Ishikawa (cell line): ENCODE results near the gene KRT77.

Experiments
- CEBPB ChIP-seq: IDR thresholded peaks from 2 replicates; pipeline ENCODE4 v1.6.1; 2012
- CREB1 ChIP-seq: IDR thresholded peaks from 2 replicates; pipeline ENCODE4 v1.6.1; 2012; ENCODE audit warnings: low read depth
- EGR1 ChIP-seq: IDR thresholded peaks from 2 replicates; pipeline ENCODE4 v1.6.1; 2012
- EP300 ChIP-seq: IDR thresholded peaks from 2 replicates; pipeline ENCODE4 v1.6.1; 2012; ENCODE audit warnings: borderline replicate concordance
- FOXM1 ChIP-seq: IDR thresholded peaks from 2 replicates; pipeline ENCODE4 v1.6.1; 2012; ENCODE audit warnings: low read depth, borderline replicate concordance
- MAX ChIP-seq: IDR thresholded peaks from 2 replicates; pipeline ENCODE4 v1.6.1; 2012
- NFIC ChIP-seq: IDR thresholded peaks from 2 replicates; pipeline ENCODE4 v1.6.1; 2012
- RAD21 ChIP-seq: IDR thresholded peaks from 2 replicates; pipeline ENCODE4 v1.6.1; 2012; ENCODE audit warnings: low read depth
- REST ChIP-seq: IDR thresholded peaks from 2 replicates; pipeline ENCODE4 v1.6.1; 2012; ENCODE audit warnings: low read depth, mild to moderate bottlenecking
- TAF1 ChIP-seq: IDR thresholded peaks from 2 replicates; pipeline ENCODE4 v1.6.1; 2012; ENCODE audit warnings: low read depth, mild to moderate bottlenecking
- TCF12 ChIP-seq: IDR thresholded peaks from 2 replicates; pipeline ENCODE4 v1.6.1; 2012; ENCODE audit warnings: low read depth
- TEAD4 ChIP-seq: IDR thresholded peaks from 2 replicates; pipeline ENCODE4 v1.6.1; 2012
- USF1 ChIP-seq: IDR thresholded peaks from 2 replicates; pipeline ENCODE4 v1.6.1; 2012
- YY1 ChIP-seq: IDR thresholded peaks from 2 replicates; pipeline ENCODE4 v1.6.1; 2012; ENCODE audit warnings: low read depth
- ZBTB7A ChIP-seq: IDR thresholded peaks from 2 replicates; pipeline ENCODE4 v1.6.1; 2012; ENCODE audit warnings: low read depth

The KRT77 gene

GRCh38 chr12:52724384-52724783, 21.1 kb upstream of the KRT77 start:
- TF ChIP-seq ZBTB7A (no peak), CREB1 (no peak), MAX (no peak)

- TF ChIP-seq CREB1 (no peak), RAD21 (no peak), USF1 (no peak), TEAD4 (no peak), YY1 (no peak), EP300 (no peak), TCF12 (no peak), FOXM1 (no peak), NFIC (no peak)
These were observed 19.4 kb upstream of the KRT77 start for GRCh38 chr12:52722680-52723079.

- TF ChIP-seq TCF12: no peak
- TF ChIP-seq FOXM1: no peak
- no peak for TF ChIP-seq NFIC
- TF ChIP-seq REST: no peak
- TF ChIP-seq TEAD4: no peak
- no peak for TF ChIP-seq MAX
- no peak for TF ChIP-seq EGR1
- TF ChIP-seq ZBTB7A: no peak
These were observed 18.6 kb upstream of the KRT77 start for GRCh38 chr12:52721838-52722470.

- TF ChIP-seq REST (no peak), EP300 (no peak), TAF1 (no peak), USF1 (no peak), FOXM1 (no peak), YY1 (no peak), RAD21 (no peak)
These were observed 17.1 kb upstream of the KRT77 start for GRCh38 chr12:52720365-52720886.

GRCh38 chr12:52716061-52716460, 12.7 kb upstream of the KRT77 start:
- TF ChIP-seq CEBPB: no peak
- TF ChIP-seq FOXM1: no peak
- no peak for TF ChIP-seq CREB1
- no peak for TF ChIP-seq ZBTB7A
- no peak for TF ChIP-seq YY1
- TF ChIP-seq EGR1: no peak
- no peak for TF ChIP-seq TEAD4
- TF ChIP-seq NFIC: no peak
- no peak for TF ChIP-seq RAD21
- no peak for TF ChIP-seq REST
- no peak for TF ChIP-seq TAF1
- TF ChIP-seq USF1: no peak
- TF ChIP-seq MAX: no peak
- no peak for TF ChIP-seq TCF12
- no peak for TF ChIP-seq EP300
